Tibial nerve (tissue), 4 donors: ENCODE data around the gene C2CD2L.
"Not testable (repeated sequence)": the region's sequence is repeated elsewhere in the genome, so short reads cannot be mapped to it uniquely, and the experiment has no call there.

ENCODE experiments used
- EP300 ChIP-seq, 2 donors: sonication (generic); formaldehyde crosslinking; IDR thresholded peaks; one replicate each; pipeline ENCODE4 v1.6.1; 2017; ENCODE audit warnings: antibody characterized with exemption in 2 of 2, mild to moderate bottlenecking in 1 of 2
- TF ChIP-seq, protein P1 (sequence below), 5 experiments: fragments of 200-600 bp in 3 of 5; fragments of 450-650 bp in 2 of 5; sonication (generic) in 3 of 5; IDR thresholded peaks; one replicate each; pipeline ENCODE4 v1.5.1; 2016 to 2019; ENCODE audit warnings: antibody characterized with exemption in 5 of 5, mild to moderate bottlenecking in 3 of 5, moderate library complexity in 2 of 5

DNA sequence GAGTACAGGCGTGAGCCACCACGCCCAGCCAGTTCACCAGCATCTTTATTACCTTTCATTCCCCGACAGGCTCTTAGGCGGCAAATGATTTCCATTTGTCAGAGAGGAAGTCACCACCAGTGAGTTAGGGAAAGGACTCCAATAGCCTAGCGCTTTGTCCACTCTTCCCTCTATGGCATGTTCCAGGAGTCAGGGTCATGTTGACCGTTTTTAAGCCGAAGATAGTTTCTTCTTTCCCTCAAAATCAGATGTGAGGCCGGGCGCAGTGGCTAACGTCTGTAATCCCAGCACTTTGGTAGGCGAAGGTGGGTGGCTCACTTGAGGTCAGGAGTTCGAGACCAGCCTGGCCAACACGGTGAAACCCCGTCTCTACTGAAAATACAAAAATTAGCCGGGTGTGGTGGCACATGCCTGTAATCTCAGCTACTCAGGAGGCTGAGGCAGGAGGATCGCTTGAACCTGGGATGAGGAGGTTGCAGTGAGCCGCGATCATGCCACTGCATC lies 3.9 kb upstream of the C2CD2L start:
- not testable (repeated sequence) for TF ChIP-seq EP300 (IDR thresholded peaks at IDR 0.05)
- TF ChIP-seq, protein P1, sequence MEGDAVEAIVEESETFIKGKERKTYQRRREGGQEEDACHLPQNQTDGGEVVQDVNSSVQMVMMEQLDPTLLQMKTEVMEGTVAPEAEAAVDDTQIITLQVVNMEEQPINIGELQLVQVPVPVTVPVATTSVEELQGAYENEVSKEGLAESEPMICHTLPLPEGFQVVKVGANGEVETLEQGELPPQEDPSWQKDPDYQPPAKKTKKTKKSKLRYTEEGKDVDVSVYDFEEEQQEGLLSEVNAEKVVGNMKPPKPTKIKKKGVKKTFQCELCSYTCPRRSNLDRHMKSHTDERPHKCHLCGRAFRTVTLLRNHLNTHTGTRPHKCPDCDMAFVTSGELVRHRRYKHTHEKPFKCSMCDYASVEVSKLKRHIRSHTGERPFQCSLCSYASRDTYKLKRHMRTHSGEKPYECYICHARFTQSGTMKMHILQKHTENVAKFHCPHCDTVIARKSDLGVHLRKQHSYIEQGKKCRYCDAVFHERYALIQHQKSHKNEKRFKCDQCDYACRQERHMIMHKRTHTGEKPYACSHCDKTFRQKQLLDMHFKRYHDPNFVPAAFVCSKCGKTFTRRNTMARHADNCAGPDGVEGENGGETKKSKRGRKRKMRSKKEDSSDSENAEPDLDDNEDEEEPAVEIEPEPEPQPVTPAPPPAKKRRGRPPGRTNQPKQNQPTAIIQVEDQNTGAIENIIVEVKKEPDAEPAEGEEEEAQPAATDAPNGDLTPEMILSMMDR (IDR thresholded peaks at IDR 0.05) = not testable (repeated sequence)
